ENCODE results near the gene ECHDC1.

DNA sequence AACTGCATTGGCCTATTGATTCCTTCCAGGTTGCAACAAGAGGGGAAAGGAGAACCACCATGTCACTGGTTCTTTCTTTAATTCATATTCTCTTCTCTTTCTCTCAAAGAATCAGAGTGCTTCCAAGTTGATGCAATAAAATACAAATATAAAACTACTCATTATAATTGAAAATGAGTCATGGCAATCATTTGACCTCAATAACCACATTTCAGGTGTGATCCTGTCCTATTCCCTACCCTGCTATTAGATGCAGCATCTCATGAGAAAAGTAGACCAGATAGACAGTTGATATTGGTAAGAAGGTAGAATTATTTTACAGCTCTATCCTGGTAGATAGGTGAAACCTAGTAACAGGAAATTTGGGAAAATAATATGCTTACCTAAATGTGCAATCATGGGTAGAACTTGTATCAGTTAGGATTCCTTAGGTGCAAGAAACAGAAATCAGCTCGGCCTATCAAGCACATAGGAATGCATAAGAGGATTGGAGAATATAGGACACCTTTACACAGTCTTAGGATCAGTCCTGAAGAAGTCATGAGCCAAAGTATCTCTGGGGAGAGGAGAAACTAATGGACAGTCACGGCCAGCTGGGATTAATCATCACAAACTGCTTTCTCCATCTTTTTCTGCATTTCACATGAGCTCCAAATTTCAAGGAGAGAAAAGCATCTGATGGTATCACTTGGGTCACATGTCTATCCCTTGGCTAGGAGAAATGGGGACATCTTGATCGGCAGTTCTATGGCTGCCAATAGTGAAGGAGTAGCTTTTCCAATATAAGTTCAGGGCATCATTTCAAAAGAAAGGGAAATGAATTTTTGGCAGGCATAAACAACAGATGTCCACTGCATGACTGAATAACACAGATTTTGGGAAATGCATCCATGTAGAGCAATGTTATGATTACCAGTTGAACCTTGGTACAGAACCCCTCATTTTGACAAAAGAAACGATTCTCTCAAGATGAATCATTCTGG, 96.0 kb downstream of the ECHDC1 start:
- TF ChIP-seq, protein P1, sequence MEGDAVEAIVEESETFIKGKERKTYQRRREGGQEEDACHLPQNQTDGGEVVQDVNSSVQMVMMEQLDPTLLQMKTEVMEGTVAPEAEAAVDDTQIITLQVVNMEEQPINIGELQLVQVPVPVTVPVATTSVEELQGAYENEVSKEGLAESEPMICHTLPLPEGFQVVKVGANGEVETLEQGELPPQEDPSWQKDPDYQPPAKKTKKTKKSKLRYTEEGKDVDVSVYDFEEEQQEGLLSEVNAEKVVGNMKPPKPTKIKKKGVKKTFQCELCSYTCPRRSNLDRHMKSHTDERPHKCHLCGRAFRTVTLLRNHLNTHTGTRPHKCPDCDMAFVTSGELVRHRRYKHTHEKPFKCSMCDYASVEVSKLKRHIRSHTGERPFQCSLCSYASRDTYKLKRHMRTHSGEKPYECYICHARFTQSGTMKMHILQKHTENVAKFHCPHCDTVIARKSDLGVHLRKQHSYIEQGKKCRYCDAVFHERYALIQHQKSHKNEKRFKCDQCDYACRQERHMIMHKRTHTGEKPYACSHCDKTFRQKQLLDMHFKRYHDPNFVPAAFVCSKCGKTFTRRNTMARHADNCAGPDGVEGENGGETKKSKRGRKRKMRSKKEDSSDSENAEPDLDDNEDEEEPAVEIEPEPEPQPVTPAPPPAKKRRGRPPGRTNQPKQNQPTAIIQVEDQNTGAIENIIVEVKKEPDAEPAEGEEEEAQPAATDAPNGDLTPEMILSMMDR (IDR thresholded peaks at IDR 0.05), result no peak
- TF ChIP-seq POLR2A (IDR thresholded peaks at IDR 0.05), result no peak

Measured in lower leg skin (tissue), 3 donors.